ENCODE measurements around the gene MCTP2.
A peak's percentile ranks its signal among the peaks of the same experiment; 100 is the strongest.

The MCTP2 gene

DNA sequence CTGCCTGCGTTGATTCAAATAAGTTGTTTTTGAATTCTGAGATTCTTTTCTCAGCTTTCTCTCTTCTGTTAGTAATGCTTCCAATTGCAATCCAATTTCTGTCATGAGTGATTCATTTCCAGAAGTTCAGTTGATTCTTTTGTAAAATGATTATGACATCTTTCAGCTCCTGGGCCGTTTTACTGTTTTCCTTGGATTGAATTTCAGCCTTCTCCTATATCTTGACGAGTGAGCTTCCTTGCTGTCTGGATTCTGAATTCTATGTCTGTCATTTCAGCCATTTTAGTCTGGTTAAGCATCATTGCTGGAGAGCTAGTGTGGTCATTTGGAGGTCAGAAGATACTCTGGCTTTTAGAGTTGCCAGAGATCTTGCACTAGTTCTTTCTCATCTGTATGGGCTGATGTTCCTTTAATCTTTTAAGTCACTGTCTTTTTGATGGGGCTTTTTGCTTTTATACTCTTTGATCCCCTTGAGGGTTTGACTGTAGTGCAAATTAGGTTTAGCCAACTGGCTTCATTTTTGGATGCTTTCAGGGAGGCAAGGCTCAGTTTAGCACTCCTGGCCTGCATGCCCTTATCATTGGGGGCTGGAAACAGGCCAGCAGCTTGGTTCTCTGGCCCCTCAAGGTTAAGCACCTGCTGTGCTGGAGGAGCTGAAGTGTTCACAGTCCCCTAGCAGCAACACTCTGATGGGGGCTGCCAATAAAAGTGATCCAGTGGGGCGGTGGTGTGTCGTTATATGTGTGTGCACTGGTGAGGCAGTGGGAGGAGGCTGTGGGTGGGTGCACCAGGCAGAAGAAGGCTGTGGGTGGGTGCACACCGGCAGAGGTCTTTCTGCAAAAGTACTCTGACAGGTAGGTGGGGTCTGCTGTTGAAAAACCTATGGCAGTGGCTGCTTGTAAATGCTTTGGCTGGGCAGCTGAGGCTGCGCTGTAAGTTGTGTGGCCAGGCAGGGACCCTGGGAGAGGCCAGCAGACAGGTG lies 51.2 kb downstream of the MCTP2 start:
- peaks cover 100% of the 10 kb centered on the region for H3K4me1 ChIP-seq (ENCODE audit: control insufficient read depth, low read length)
- no peaks in the 10 kb centered on the region for H3K27me3 ChIP-seq (ENCODE audit: control insufficient read depth, low read length)
- H3K4me3 ChIP-seq (ENCODE audit: low read length) = no peak overlapping the region
- peaks cover 81% of the 10 kb centered on the region for H3K79me2 ChIP-seq (ENCODE audit: control insufficient read depth, low read length)
- peaks cover 7% of the 10 kb centered on the region; the same call in 1 of the 2 replicates for H3K9me3 ChIP-seq (ENCODE audit: control insufficient read depth, insufficient read depth, low read length)
- peak overlapping the region; percentile 12; the same call in 1 of the 2 replicates for H3K4me2 ChIP-seq (ENCODE audit: low read length)
- H3K27ac ChIP-seq (ENCODE audit: low read depth, low read length) = no peak overlapping the region
- peaks cover 69% of the 10 kb centered on the region for H3K36me3 ChIP-seq (ENCODE audit: control insufficient read depth, low read length)
- H4K20me1 ChIP-seq (ENCODE audit: control insufficient read depth, insufficient read depth, low read depth, low read length) = no peaks in the 10 kb centered on the region
- peaks cover 27% of the 10 kb centered on the region for H3F3A ChIP-seq (ENCODE audit: control insufficient read depth, insufficient read depth)
- H3K9me2 ChIP-seq (replicated peaks; ENCODE audit: control insufficient read depth, low read length) = no peaks in the 10 kb centered on the region
- no peak for TF ChIP-seq EZH2phosphoT487 (IDR thresholded peaks at IDR 0.05; ENCODE audit: borderline replicate concordance, low read length)

DNA sequence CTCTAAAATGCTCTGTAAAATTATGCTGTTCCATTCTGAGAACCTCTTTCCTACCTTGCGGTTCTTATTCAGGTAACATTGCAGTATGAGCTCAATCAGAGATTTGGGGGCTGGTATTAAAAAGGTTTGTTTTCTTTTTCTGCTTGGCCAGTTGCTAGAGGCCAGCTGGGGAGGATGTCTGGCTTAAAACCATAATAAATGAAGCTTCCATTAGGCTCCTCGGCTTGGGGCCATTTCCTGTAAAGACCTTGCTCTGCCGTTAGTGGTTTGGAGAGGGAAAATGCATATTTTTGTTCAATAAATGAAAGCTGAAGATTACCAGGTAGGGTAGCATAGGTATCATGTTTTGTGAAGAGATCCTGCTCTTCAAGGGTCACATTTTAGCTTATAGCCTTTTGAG lies 55.2 kb downstream of the MCTP2 start:
- Histone ChIP-seq H3K79me2 (ENCODE audit: control insufficient read depth, low read length) (peaks cover 62% of the 10 kb centered on the region), H3F3A (ENCODE audit: control insufficient read depth, insufficient read depth) (peaks cover 22% of the 10 kb centered on the region), H3K27ac (ENCODE audit: low read depth, low read length) (peak overlapping the region; percentile 92), H3K4me2 (ENCODE audit: low read length) (peak overlapping the region; percentile 88), H4K20me1 (ENCODE audit: control insufficient read depth, insufficient read depth, low read depth, low read length) (no peaks in the 10 kb centered on the region), H3K4me3 (ENCODE audit: low read length) (peak overlapping the region; percentile 57), H3K9me3 (ENCODE audit: control insufficient read depth, insufficient read depth, low read length) (peaks cover 25% of the 10 kb centered on the region), H3K9me2 (replicated peaks; ENCODE audit: control insufficient read depth, low read length) (no peaks in the 10 kb centered on the region), H3K4me1 (ENCODE audit: control insufficient read depth, low read length) (peaks cover 88% of the 10 kb centered on the region), H3K36me3 (ENCODE audit: control insufficient read depth, low read length) (peaks cover 64% of the 10 kb centered on the region), H3K27me3 (ENCODE audit: control insufficient read depth, low read length) (no peaks in the 10 kb centered on the region)
- TF ChIP-seq EZH2phosphoT487 (IDR thresholded peaks at IDR 0.05; ENCODE audit: borderline replicate concordance, low read length) = no peak
- TF ChIP-seq, protein P1, sequence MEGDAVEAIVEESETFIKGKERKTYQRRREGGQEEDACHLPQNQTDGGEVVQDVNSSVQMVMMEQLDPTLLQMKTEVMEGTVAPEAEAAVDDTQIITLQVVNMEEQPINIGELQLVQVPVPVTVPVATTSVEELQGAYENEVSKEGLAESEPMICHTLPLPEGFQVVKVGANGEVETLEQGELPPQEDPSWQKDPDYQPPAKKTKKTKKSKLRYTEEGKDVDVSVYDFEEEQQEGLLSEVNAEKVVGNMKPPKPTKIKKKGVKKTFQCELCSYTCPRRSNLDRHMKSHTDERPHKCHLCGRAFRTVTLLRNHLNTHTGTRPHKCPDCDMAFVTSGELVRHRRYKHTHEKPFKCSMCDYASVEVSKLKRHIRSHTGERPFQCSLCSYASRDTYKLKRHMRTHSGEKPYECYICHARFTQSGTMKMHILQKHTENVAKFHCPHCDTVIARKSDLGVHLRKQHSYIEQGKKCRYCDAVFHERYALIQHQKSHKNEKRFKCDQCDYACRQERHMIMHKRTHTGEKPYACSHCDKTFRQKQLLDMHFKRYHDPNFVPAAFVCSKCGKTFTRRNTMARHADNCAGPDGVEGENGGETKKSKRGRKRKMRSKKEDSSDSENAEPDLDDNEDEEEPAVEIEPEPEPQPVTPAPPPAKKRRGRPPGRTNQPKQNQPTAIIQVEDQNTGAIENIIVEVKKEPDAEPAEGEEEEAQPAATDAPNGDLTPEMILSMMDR (IDR thresholded peaks at IDR 0.05; ENCODE audit: low read depth, low read length, poor library complexity, severe bottlenecking) = no peak

DNA sequence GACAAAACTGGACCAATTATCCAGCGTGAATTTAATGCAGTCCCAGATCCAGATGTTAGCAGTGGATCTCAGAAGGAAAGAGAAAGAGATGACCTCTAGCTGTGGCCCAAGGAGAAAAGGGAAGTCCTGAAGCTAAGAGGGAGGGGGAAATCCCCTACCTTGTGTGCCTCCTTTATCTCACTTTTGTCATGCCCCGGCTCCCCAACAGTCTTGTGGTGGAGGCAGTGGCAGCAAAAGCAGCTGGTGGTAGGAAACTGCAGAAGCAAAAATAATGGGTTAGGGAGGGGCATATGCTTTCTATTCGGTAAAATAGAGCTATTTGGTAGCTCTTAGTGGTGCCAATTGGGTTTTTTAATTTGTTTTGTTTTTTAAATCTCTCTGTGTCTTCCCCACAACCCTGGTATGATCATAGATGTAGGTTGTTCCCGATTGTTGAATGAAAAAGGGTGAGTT lies 56.5 kb downstream of the MCTP2 start:
- Histone ChIP-seq H3K9me2 (replicated peaks; ENCODE audit: control insufficient read depth, low read length) (no peaks in the 10 kb centered on the region), H4K20me1 (ENCODE audit: control insufficient read depth, insufficient read depth, low read depth, low read length) (no peaks in the 10 kb centered on the region), H3K36me3 (ENCODE audit: control insufficient read depth, low read length) (peaks cover 56% of the 10 kb centered on the region), H3F3A (ENCODE audit: control insufficient read depth, insufficient read depth) (peaks cover 22% of the 10 kb centered on the region), H3K27me3 (ENCODE audit: control insufficient read depth, low read length) (no peaks in the 10 kb centered on the region), H3K4me3 (ENCODE audit: low read length) (peak overlapping the region; percentile 57), H3K79me2 (ENCODE audit: control insufficient read depth, low read length) (peaks cover 56% of the 10 kb centered on the region), H3K4me2 (ENCODE audit: low read length) (peak overlapping the region; percentile 88), H3K9me3 (ENCODE audit: control insufficient read depth, insufficient read depth, low read length) (peaks cover 23% of the 10 kb centered on the region), H3K27ac (ENCODE audit: low read depth, low read length) (peak overlapping the region; percentile 92), H3K4me1 (ENCODE audit: control insufficient read depth, low read length) (peaks cover 88% of the 10 kb centered on the region)
- TF ChIP-seq EZH2phosphoT487 (IDR thresholded peaks at IDR 0.05; ENCODE audit: borderline replicate concordance, low read length) = no peak
- TF ChIP-seq, protein P1 (IDR thresholded peaks at IDR 0.05; ENCODE audit: low read depth, low read length, poor library complexity, severe bottlenecking) = peak; percentile 26

DNA sequence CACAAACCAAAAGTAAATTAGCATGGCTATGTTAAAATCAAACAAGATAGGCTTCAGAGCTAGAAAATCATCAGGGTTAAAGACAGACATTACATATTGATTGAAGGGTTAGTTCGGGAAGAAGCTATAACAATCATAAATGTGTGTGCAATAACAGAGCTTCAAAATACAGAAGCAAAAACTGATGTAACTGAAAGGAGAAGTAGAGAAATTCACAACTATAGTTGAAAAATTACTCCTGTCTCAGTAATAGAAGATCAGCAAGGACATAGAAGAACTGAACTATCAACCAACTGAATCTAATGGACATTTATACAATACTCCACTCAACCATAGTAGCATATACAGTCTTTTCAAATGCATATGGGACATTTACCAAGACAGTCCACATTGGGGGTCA lies 59.4 kb downstream of the MCTP2 start:
- Histone ChIP-seq H3K4me2 (ENCODE audit: low read length) (no peak overlapping the region), H3K4me3 (ENCODE audit: low read length) (no peak overlapping the region), H3K36me3 (ENCODE audit: control insufficient read depth, low read length) (peaks cover 41% of the 10 kb centered on the region), H3K79me2 (ENCODE audit: control insufficient read depth, low read length) (peaks cover 45% of the 10 kb centered on the region), H3K4me1 (ENCODE audit: control insufficient read depth, low read length) (peaks cover 85% of the 10 kb centered on the region), H3K9me3 (ENCODE audit: control insufficient read depth, insufficient read depth, low read length) (peaks cover 23% of the 10 kb centered on the region), H3K27me3 (ENCODE audit: control insufficient read depth, low read length) (no peaks in the 10 kb centered on the region), H3K27ac (ENCODE audit: low read depth, low read length) (peak overlapping the region; percentile 34), H3K9me2 (replicated peaks; ENCODE audit: control insufficient read depth, low read length) (no peaks in the 10 kb centered on the region), H3F3A (ENCODE audit: control insufficient read depth, insufficient read depth) (peaks cover 25% of the 10 kb centered on the region), H4K20me1 (ENCODE audit: control insufficient read depth, insufficient read depth, low read depth, low read length) (no peaks in the 10 kb centered on the region)
- TF ChIP-seq, protein P1 (IDR thresholded peaks at IDR 0.05; ENCODE audit: low read depth, low read length, poor library complexity, severe bottlenecking) = no peak
- TF ChIP-seq EZH2phosphoT487 (IDR thresholded peaks at IDR 0.05; ENCODE audit: borderline replicate concordance, low read length) = no peak

Measured in DOHH2 (cell line).